Measurements from ENCODE around the gene FRYL.

Gene FRYL

DNA sequence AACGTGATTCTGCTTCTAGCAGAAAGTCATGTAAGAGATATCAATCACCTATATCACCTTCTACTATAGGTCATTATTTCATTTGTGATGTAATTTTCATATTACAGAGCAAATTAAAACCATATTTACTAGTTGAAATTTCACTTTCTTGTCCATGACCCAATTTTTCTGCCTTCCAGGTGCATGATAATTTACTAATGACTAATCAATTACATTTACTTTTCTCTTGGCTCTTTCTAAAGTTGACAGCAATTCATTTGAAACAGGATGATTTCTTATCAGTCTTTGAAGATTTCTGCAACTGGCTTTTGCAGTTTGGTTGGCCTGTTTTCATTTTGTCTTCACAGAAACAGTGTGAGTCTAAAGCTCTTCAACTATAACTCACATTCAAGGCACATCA lies 208.6 kb downstream of the FRYL start:
- Mint-ChIP-seq H3K9me3 (no peaks in the 10 kb centered on the region), H3K4me1 (peaks cover 5% of the 10 kb centered on the region), H3K27me3 (no peaks in the 10 kb centered on the region), H3K27ac (no peak overlapping the region), H3K4me3 (no peak overlapping the region), H3K36me3 (peaks cover 22% of the 10 kb centered on the region)
- ATAC-seq = no peak

DNA sequence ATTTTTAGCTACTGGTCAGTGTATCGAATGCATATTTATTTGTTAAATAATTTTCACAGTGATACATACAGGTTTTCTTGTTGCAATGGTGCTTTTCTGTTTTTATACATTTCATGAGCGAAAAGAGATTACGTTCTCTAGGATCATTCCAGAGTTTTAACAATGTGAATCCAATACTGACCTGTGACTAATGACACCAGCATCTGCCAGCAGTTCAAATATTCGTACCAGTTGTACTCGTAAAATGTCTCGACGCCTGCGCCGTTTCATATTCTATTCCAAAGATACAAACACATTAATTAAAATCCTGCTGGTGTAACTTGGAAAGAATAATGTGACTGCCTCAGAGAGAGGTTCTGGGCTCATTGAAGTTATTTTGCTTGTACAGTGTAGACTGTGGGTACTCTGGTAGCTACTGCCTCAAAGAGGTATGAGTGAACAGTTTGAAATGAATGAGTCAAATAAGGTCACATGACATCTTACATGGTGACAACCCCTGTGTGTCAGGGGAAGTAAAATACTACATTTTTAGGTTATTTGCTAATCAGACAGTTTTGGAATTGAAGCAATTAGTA lies 209.3 kb downstream of the FRYL start:
- Mint-ChIP-seq H3K36me3 (peaks cover 25% of the 10 kb centered on the region), H3K4me1 (peaks cover 12% of the 10 kb centered on the region), H3K9me3 (no peaks in the 10 kb centered on the region), H3K4me3 (no peak overlapping the region), H3K27me3 (no peaks in the 10 kb centered on the region), H3K27ac (no peak overlapping the region)
- no peak for ATAC-seq

DNA sequence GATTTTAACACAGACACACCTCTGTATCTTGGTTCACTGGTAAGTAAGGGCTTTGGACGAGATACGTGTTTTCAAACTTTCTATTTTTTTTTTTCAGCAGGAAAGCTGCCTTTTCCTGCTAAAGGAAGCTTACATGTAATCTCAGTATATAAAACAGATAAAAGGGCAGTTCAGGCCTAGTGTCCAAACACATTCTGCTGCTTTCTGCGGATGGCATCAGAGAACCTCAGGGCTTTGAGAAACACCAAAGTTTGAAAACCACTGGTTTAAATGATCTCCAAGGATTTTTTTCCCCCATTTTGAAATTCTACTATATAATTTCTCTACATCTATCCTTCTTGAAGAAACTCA lies 214.1 kb downstream of the FRYL start:
- Mint-ChIP-seq H3K36me3 (peaks cover 27% of the 10 kb centered on the region), H3K4me3 (no peak overlapping the region), H3K27ac (peak overlapping the region; percentile 54), H3K9me3 (no peaks in the 10 kb centered on the region), H3K4me1 (peaks cover 15% of the 10 kb centered on the region), H3K27me3 (no peaks in the 10 kb centered on the region)
- ATAC-seq = no peak

DNA sequence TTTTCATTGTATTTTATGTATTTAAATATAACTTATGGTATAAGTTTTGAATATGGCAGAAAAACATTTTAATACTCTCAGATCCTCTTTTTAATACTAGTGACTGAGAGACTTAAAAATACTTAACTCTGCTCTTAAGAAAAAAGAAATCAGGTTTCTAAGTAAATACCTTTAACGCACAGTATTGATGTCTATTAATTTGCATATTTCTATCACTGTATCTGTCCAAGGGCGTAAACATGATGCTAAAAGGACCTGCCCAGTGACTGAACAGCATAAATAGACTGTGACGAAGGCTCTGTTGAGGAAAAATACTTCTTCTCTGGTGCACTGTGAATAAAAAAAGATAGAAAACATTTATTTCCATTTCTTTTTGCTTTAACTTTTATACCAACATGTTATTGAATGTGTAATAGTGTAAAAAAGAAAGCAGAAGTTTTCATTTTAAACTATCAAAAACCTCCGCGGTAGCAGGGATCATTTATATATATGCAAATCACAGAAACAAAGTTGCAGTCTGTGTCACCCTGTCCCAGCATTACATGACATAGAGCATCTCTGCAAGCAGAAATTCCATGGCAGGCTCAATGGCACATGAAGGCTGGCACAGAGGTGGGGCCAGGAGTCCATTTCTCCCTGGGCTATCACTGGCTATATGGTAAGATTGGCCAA lies 214.6 kb downstream of the FRYL start:
- Mint-ChIP-seq H3K9me3 (no peaks in the 10 kb centered on the region), H3K4me1 (peaks cover 15% of the 10 kb centered on the region), H3K27me3 (no peaks in the 10 kb centered on the region), H3K4me3 (no peak overlapping the region), H3K27ac (peak overlapping the region; percentile 54), H3K36me3 (peaks cover 32% of the 10 kb centered on the region)
- ATAC-seq = peak; percentile 45

DNA sequence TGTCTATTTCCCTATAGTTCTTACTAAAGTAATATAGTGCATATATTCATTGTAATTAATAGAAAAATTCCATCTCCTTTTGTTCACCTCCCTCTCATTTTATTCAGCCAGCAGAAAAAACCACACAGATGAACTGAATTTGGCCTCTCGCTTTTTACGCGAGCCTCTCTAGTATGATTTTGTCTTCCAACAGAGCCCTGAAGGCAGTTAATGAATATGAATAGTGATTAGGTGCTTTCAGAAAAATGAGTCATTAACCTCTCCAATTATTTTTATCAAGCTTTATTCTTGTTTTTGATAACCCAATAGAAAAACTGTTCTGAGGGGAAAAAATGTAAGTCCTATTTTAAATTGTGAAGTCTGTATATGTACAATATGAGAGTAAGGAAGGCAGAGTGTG lies 215.9 kb downstream of the FRYL start:
- H3K36me3 Mint-ChIP-seq = peaks cover 40% of the 10 kb centered on the region
- peak overlapping the region; percentile 10 for H3K27ac Mint-ChIP-seq
- H3K4me1 Mint-ChIP-seq = peaks cover 15% of the 10 kb centered on the region
- H3K4me3 Mint-ChIP-seq = no peak overlapping the region
- no peaks in the 10 kb centered on the region for H3K27me3 Mint-ChIP-seq
- peaks cover under 1% of the 10 kb centered on the region for H3K9me3 Mint-ChIP-seq
- no peak for ATAC-seq

GRCh38 chr4:48558819-48559218 lies 221.3 kb downstream of the FRYL start:
- peaks cover 74% of the 10 kb centered on the region for H3K36me3 Mint-ChIP-seq
- H3K27me3 Mint-ChIP-seq = no peaks in the 10 kb centered on the region
- no peaks in the 10 kb centered on the region for H3K4me1 Mint-ChIP-seq
- peaks cover 5% of the 10 kb centered on the region for H3K9me3 Mint-ChIP-seq
- H3K27ac Mint-ChIP-seq = no peak overlapping the region
- no peak overlapping the region for H3K4me3 Mint-ChIP-seq
- no peak for ATAC-seq

DNA sequence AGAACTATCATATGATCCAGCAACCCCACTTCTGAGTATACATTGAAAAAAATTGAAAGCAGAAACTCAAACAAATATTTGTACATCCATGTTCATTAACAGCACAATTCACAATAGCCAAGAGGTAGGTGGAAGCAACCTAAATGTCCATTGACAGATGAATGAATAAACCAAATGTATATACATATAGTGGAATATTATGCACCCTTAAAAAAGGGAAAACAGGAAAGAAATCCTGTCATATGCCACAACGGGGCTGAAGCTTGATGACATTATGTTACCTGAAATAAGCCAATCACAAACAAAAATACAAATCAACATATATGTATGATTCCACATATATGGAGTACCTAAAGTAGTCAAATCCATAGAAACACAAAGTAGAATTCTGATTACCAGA lies 222.1 kb downstream of the FRYL start:
- no peak overlapping the region for H3K27ac Mint-ChIP-seq
- peaks cover 74% of the 10 kb centered on the region for H3K36me3 Mint-ChIP-seq
- no peaks in the 10 kb centered on the region for H3K27me3 Mint-ChIP-seq
- no peak for ATAC-seq
- H3K4me1 Mint-ChIP-seq = no peaks in the 10 kb centered on the region
- peaks cover 5% of the 10 kb centered on the region for H3K9me3 Mint-ChIP-seq
- H3K4me3 Mint-ChIP-seq = no peak overlapping the region

- no peak for ATAC-seq
- no peaks in the 10 kb centered on the region for H3K27me3 Mint-ChIP-seq
- H3K4me1 Mint-ChIP-seq = no peaks in the 10 kb centered on the region
- H3K4me3 Mint-ChIP-seq = no peak overlapping the region
- H3K27ac Mint-ChIP-seq = no peak overlapping the region
- H3K36me3 Mint-ChIP-seq = peaks cover 75% of the 10 kb centered on the region
- H3K9me3 Mint-ChIP-seq = peaks cover 5% of the 10 kb centered on the region
These were observed 222.6 kb downstream of the FRYL start for GRCh38 chr4:48557478-48557877.

GRCh38 chr4:48556268-48556667 lies 223.8 kb downstream of the FRYL start:
- Mint-ChIP-seq H3K4me1 (no peaks in the 10 kb centered on the region), H3K27me3 (no peaks in the 10 kb centered on the region), H3K4me3 (no peak overlapping the region), H3K27ac (no peak overlapping the region), H3K9me3 (peaks cover 5% of the 10 kb centered on the region), H3K36me3 (peaks cover 79% of the 10 kb centered on the region)
- ATAC-seq = no peak

DNA sequence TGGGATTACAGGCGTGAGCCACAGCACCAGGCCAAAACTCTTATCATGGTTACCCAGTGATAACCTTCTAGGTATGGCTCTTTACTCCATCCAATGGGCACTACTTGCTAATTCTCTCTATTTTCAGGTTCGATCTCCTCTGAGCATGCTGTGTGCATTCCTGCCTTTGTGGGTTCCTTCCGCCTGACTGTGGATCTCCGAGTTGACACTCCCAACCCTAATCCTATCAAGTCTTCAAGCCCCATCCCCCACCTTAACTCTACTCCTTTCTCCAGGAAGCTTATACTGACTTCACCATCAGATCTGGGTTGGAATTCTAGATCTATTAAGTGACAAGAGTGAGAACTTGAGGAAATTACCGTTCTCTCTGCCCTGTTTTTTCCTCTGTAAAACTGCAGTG lies 225.5 kb downstream of the FRYL start:
- Mint-ChIP-seq H3K4me3 (no peak overlapping the region), H3K27ac (no peak overlapping the region), H3K9me3 (peaks cover 5% of the 10 kb centered on the region), H3K27me3 (no peaks in the 10 kb centered on the region), H3K4me1 (no peaks in the 10 kb centered on the region), H3K36me3 (peaks cover 70% of the 10 kb centered on the region)
- no peak for ATAC-seq

DNA sequence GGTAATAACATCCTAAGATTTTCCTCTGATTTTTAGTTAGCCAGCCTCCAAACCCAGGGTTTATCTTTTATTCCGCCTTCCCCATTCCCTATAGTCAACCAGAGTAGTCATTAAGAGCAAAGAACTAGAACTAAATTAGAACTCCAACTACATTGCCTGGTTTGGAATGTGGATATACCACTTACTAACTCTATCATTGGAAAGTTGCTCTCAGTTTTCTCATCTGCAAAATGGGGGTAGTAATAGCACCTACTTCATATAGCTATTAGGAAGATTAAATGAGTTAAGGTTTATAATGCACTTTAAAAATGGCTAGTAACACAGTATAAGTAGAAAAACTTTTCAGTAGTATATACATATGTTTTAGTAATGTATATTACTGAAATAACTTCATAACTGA lies 226.4 kb downstream of the FRYL start:
- H3K27me3 Mint-ChIP-seq = no peaks in the 10 kb centered on the region
- H3K9me3 Mint-ChIP-seq = peaks cover under 1% of the 10 kb centered on the region
- H3K4me1 Mint-ChIP-seq = no peaks in the 10 kb centered on the region
- ATAC-seq = no peak
- no peak overlapping the region for H3K4me3 Mint-ChIP-seq
- no peak overlapping the region for H3K27ac Mint-ChIP-seq
- H3K36me3 Mint-ChIP-seq = peaks cover 67% of the 10 kb centered on the region

DNA sequence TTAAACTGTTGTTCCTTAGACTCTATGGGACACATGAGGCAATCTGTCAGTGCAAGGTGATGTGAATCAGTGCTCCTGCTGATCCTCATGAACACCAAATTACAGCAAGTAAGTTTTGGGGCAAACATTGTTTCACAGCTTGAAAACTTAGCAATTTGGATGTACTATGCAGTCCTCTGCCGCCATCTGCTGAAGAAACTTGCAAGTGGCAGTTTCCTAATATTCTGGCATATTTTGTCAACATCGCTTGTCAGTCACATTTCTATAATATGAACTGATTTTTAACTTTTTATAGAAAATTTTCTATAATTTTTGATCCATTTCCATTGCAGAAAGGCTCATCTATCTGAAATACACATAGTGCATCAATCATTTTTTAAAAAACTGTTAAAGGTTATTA lies 233.7 kb downstream of the FRYL start:
- Mint-ChIP-seq H3K36me3 (peaks cover 61% of the 10 kb centered on the region), H3K27ac (no peak overlapping the region), H3K9me3 (no peaks in the 10 kb centered on the region), H3K27me3 (no peaks in the 10 kb centered on the region), H3K4me1 (no peaks in the 10 kb centered on the region), H3K4me3 (no peak overlapping the region)
- ATAC-seq = no peak

GRCh38 chr4:48543796-48544195 lies 236.3 kb downstream of the FRYL start:
- no peak for ATAC-seq
- no peak overlapping the region for H3K4me3 Mint-ChIP-seq
- H3K36me3 Mint-ChIP-seq = peaks cover 74% of the 10 kb centered on the region

GRCh38 chr4:48542888-48543287 lies 237.2 kb downstream of the FRYL start:
- Mint-ChIP-seq H3K36me3 (peaks cover 67% of the 10 kb centered on the region), H3K4me3 (no peak overlapping the region), H3K4me1 (no peaks in the 10 kb centered on the region), H3K27me3 (no peaks in the 10 kb centered on the region), H3K27ac (no peak overlapping the region), H3K9me3 (no peaks in the 10 kb centered on the region)
- ATAC-seq = no peak

More at GRCh38 chr4:48543796-48544195, 236.3 kb downstream of the FRYL start:
- no peaks in the 10 kb centered on the region for H3K4me1 Mint-ChIP-seq
- H3K27me3 Mint-ChIP-seq = no peaks in the 10 kb centered on the region
- no peak overlapping the region for H3K27ac Mint-ChIP-seq
- H3K9me3 Mint-ChIP-seq = no peaks in the 10 kb centered on the region

DNA sequence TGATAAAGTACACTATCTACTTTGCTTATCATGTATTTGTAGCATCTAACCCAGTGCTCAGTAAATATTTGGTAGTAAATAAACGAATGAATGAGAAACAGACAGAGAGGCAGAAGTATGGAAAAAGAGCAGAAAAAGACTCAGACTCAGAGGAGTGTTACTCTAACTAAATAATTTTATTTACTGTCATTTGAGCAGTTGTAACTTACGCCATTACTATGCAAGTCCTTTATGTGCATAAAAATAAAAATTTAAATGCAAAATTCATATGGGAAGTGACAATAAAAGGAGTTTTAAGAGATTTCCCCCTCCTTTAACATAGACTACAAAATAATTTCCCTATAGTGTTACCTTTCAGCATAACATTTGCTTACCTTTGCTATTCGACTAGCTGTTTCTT lies 240.5 kb downstream of the FRYL start:
- peaks cover 64% of the 10 kb centered on the region for H3K36me3 Mint-ChIP-seq
- H3K4me1 Mint-ChIP-seq = no peaks in the 10 kb centered on the region
- H3K9me3 Mint-ChIP-seq = no peaks in the 10 kb centered on the region
- H3K27me3 Mint-ChIP-seq = no peaks in the 10 kb centered on the region
- H3K27ac Mint-ChIP-seq = peak overlapping the region; percentile 25
- ATAC-seq = no peak
- no peak overlapping the region for H3K4me3 Mint-ChIP-seq

GRCh38 chr4:48538358-48538757 lies 241.7 kb downstream of the FRYL start:
- Mint-ChIP-seq H3K27me3 (no peaks in the 10 kb centered on the region), H3K4me3 (no peak overlapping the region), H3K9me3 (no peaks in the 10 kb centered on the region), H3K27ac (peak overlapping the region; percentile 25), H3K36me3 (peaks cover 54% of the 10 kb centered on the region), H3K4me1 (no peaks in the 10 kb centered on the region)
- ATAC-seq = no peak
